OCI-LY1 (cell line): Measurements from ENCODE around the gene COL11A2.

ENCODE experiments used
- H2AFZ ChIP-seq: fragments of 200-600 bp; sonication (generic), shearing (Covaris generic); 2 replicates; pipeline ENCODE4 v1.6.0; 2014; ENCODE audit warnings: antibody characterized with exemption, mild to moderate bottlenecking, low read length
- H3F3A ChIP-seq: fragments of 200-600 bp; sonication (generic), shearing (Covaris generic); 2 replicates; pipeline ENCODE4 v1.6.0; 2014; ENCODE audit warnings: mild to moderate bottlenecking, antibody characterized with exemption, low read length, moderate library complexity; ENCODE audit not compliant: insufficient read depth
- H3K27ac ChIP-seq: fragments of 200-600 bp; sonication (generic); 2 replicates; pipeline ENCODE4 v1.5.1; 2014; ENCODE audit warnings: low read length, mixed run types, mild to moderate bottlenecking, low read depth; ENCODE audit not compliant: poor library complexity, severe bottlenecking
- H3K27me3 ChIP-seq: fragments of 200-600 bp; sonication (generic); 2 replicates; pipeline ENCODE4 v1.6.0; 2014; ENCODE audit warnings: antibody characterized with exemption, mild to moderate bottlenecking, low read length, moderate library complexity; ENCODE audit not compliant: insufficient read depth
- H3K36me3 ChIP-seq: fragments of 200-600 bp; sonication (generic); 2 replicates; pipeline ENCODE4 v1.6.1; 2014; ENCODE audit warnings: mild to moderate bottlenecking, antibody characterized with exemption, low read length, moderate library complexity, mixed read lengths; ENCODE audit not compliant: insufficient read depth
- H3K4me1 ChIP-seq: fragments of 200-600 bp; sonication (generic); 2 replicates; pipeline ENCODE4 v1.5.1; 2014; ENCODE audit warnings: mild to moderate bottlenecking, low read length, moderate library complexity; ENCODE audit not compliant: insufficient read depth, severe bottlenecking
- H3K4me2 ChIP-seq: fragments of 200-600 bp; sonication (generic), shearing (Covaris generic); 2 replicates; pipeline ENCODE4 v1.6.1; 2014; ENCODE audit warnings: low read length
- H3K4me3 ChIP-seq: fragments of 200-600 bp; sonication (generic); 2 replicates; pipeline ENCODE4 v1.5.1; 2014; ENCODE audit warnings: low read length, low read depth, mild to moderate bottlenecking, mixed read lengths; ENCODE audit not compliant: poor library complexity, severe bottlenecking
- H3K79me2 ChIP-seq: fragments of 200-600 bp; shearing (Covaris generic); 2 replicates; pipeline ENCODE4 v1.6.1; 2016; ENCODE audit warnings: mixed run types, low read length, mixed read lengths; ENCODE audit not compliant: insufficient read depth
- H3K9ac ChIP-seq: fragments of 200-600 bp; sonication (generic), shearing (Covaris generic); 2 replicates; pipeline ENCODE4 v1.6.1; 2014; ENCODE audit warnings: mild to moderate bottlenecking, low read length, mixed read lengths
- H3K9me2 ChIP-seq: fragments of 200-600 bp; sonication (generic), shearing (Covaris generic); 2 replicates; pipeline ENCODE4 v1.6.1; 2014; ENCODE audit warnings: low read depth, mild to moderate bottlenecking, low read length, mixed read lengths
- H3K9me3 ChIP-seq: fragments of 200-600 bp; shearing (Covaris generic); 2 replicates; pipeline ENCODE4 v1.6.1; 2014; ENCODE audit warnings: low read length, mixed read lengths
- H4K20me1 ChIP-seq: fragments of 200-600 bp; sonication (generic), shearing (Covaris generic); 2 replicates; pipeline ENCODE4 v1.6.0; 2016; ENCODE audit warnings: mild to moderate bottlenecking, low read length; ENCODE audit not compliant: insufficient read depth
- EZH2 ChIP-seq: fragments of 200-600 bp; sonication (generic), shearing (Covaris generic); IDR thresholded peaks from 2 replicates; pipeline ENCODE4 v1.8.0; 2017; ENCODE audit warnings: borderline replicate concordance, mixed run types, mild to moderate bottlenecking, antibody characterized with exemption, low read length, moderate library complexity, mixed read lengths
- TF ChIP-seq, protein P1 (sequence below): fragments of 200-600 bp; sonication (generic), shearing (Covaris generic); IDR thresholded peaks from 2 replicates; pipeline ENCODE4 v1.5.1; 2017; ENCODE audit warnings: mild to moderate bottlenecking, antibody characterized with exemption, low read length, moderate library complexity, mixed read lengths

The COL11A2 gene

DNA sequence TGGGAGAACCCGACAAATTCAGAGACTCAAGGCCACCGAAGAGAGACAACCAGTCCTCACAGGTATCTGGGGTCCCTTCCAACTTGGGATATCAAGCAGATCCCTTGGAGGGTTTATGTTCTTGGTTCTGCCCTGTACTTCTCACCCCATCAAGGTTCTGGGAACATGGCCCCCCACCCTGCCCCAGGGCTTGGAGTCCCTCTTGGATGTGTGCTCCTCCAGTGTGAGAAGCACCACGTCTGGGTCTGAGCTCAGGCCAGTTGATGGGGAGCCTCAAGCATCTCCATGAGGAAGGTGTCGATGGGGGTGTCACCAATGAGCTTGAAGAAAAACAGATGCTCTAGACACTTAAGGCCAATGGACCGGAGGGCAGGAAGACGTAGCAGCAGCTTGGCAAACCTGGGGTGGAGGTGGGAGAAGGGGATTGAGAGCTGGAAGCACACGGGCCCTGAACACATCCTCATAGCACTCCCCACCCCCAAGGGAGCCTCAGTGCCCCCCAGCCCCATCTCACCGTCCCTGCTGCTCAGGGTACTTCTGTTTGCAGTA, 2.2 kb upstream of the COL11A2 start:
- H3K27ac ChIP-seq, result no peak overlapping the region
- no peaks in the 10 kb centered on the region for H3K9me2 ChIP-seq
- peaks cover 29% of the 10 kb centered on the region for H3K4me1 ChIP-seq
- H3K36me3 ChIP-seq, result peaks cover 35% of the 10 kb centered on the region
- no peaks in the 10 kb centered on the region for H3F3A ChIP-seq
- no peaks in the 10 kb centered on the region for H3K79me2 ChIP-seq
- no peak overlapping the region for H3K4me3 ChIP-seq
- no peaks in the 10 kb centered on the region for H3K9me3 ChIP-seq
- TF ChIP-seq EZH2, result no peak
- TF ChIP-seq, protein P1, sequence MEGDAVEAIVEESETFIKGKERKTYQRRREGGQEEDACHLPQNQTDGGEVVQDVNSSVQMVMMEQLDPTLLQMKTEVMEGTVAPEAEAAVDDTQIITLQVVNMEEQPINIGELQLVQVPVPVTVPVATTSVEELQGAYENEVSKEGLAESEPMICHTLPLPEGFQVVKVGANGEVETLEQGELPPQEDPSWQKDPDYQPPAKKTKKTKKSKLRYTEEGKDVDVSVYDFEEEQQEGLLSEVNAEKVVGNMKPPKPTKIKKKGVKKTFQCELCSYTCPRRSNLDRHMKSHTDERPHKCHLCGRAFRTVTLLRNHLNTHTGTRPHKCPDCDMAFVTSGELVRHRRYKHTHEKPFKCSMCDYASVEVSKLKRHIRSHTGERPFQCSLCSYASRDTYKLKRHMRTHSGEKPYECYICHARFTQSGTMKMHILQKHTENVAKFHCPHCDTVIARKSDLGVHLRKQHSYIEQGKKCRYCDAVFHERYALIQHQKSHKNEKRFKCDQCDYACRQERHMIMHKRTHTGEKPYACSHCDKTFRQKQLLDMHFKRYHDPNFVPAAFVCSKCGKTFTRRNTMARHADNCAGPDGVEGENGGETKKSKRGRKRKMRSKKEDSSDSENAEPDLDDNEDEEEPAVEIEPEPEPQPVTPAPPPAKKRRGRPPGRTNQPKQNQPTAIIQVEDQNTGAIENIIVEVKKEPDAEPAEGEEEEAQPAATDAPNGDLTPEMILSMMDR, result no peak
- H3K4me2 ChIP-seq, result no peak overlapping the region
- no peak overlapping the region for H3K9ac ChIP-seq
- H2AFZ ChIP-seq, result no peak overlapping the region
- H3K27me3 ChIP-seq, result peaks cover 13% of the 10 kb centered on the region; the same call in 1 of the 2 replicates
- no peaks in the 10 kb centered on the region for H4K20me1 ChIP-seq

DNA sequence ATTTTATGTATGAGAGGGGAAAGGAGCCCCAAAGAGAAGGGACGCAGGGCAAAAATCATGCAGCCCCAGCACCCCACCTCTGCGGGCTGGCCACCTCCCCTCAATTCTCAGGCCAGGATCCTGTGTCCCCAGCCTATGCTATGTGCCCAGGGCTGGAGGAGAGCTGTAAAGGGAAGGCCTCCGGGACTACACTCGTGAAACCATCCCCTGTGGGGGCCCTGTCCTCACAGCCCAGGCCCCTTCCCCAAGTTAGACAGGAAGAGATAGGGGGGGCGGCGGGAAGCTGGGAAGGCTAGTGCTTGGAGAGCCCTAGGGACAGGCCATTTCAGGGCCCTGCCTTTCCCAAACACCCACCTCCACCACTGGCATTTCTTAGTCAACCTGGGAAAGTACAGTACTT, 1.4 kb upstream of the COL11A2 start:
- Histone ChIP-seq H2AFZ (no peak overlapping the region), H3K9me2 (no peaks in the 10 kb centered on the region), H3K9me3 (no peaks in the 10 kb centered on the region), H3F3A (no peaks in the 10 kb centered on the region), H3K27me3 (peaks cover 13% of the 10 kb centered on the region; the same call in 1 of the 2 replicates), H4K20me1 (no peaks in the 10 kb centered on the region), H3K4me2 (no peak overlapping the region), H3K9ac (no peak overlapping the region), H3K4me1 (peaks cover 21% of the 10 kb centered on the region), H3K79me2 (no peaks in the 10 kb centered on the region), H3K4me3 (no peak overlapping the region), H3K36me3 (peaks cover 35% of the 10 kb centered on the region), H3K27ac (no peak overlapping the region)
- no peak for TF ChIP-seq EZH2
- TF ChIP-seq, protein P1, result no peak

DNA sequence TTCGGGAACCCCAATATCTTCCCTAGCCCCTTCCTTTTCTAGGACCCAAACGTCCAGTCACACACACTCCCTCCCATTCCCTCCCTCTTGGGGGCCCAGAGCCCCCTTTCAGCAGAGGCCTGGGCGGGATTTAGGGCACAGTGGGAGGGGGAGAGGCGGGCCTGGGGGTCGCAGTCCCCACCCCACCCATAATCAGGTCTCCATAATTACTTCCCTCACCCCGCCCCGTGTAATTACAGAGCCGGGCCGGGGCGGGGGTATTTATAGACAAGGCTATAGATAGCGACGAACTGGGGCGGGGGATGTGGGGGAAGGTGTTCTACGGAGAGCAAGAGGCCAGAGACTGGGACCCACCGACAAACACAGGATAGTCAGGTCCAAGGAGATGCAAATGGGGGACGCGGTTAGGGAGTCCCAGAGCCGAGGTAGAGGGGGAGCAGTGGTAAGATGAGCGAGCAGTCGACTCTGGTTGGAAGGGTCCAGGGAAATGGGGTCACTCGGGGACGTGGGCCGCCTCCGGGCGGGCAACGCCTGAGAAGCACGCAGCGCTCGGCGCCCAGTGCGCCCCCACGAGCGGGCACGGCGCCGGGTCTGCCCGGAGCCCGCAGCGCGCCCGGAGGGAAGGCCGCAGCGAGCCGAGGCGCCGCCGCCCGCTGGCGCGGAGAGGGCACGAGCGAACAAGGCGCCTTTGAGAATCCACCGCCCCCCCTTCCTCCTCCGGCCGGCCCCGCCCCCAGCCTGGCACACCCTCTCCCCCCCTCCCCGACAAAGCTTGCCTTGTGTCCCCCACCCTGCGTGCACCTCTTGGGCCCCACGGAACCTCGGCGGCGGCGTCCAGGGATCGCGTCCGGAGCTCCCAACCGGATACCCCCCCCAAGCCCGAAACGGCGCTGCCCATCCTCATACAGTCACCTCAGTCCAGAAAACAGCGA, 670 bp upstream of the COL11A2 start:
- peaks cover 13% of the 10 kb centered on the region; the same call in 1 of the 2 replicates for H3K27me3 ChIP-seq
- no peak overlapping the region for H3K27ac ChIP-seq
- no peaks in the 10 kb centered on the region for H3K79me2 ChIP-seq
- peak overlapping the region; percentile 36 for H3K4me3 ChIP-seq
- H3K9ac ChIP-seq, result no peak overlapping the region
- H3K4me2 ChIP-seq, result peak overlapping the region; percentile 47; the same call in 1 of the 2 replicates
- no peaks in the 10 kb centered on the region for H3K9me3 ChIP-seq
- peaks cover 14% of the 10 kb centered on the region for H3K4me1 ChIP-seq
- peaks cover 35% of the 10 kb centered on the region for H3K36me3 ChIP-seq
- no peaks in the 10 kb centered on the region for H3F3A ChIP-seq
- no peak overlapping the region for H2AFZ ChIP-seq
- no peaks in the 10 kb centered on the region for H3K9me2 ChIP-seq
- TF ChIP-seq, protein P1, result no peak
- no peak for TF ChIP-seq EZH2
- no peaks in the 10 kb centered on the region for H4K20me1 ChIP-seq
